NCI-H748 (cell line): ENCODE measurements around the gene TAF1B.

ENCODE experiments used
- DNase-seq: peaks from one replicate; lab custom pipeline; 2025; ENCODE audit not compliant: unreplicated experiment; lab: John Stamatoyannopoulos, UW

The TAF1B gene

GRCh38 chr2:9937968-9938367, 94.7 kb downstream of the TAF1B start:
- DNase-seq: no peak

DNA sequence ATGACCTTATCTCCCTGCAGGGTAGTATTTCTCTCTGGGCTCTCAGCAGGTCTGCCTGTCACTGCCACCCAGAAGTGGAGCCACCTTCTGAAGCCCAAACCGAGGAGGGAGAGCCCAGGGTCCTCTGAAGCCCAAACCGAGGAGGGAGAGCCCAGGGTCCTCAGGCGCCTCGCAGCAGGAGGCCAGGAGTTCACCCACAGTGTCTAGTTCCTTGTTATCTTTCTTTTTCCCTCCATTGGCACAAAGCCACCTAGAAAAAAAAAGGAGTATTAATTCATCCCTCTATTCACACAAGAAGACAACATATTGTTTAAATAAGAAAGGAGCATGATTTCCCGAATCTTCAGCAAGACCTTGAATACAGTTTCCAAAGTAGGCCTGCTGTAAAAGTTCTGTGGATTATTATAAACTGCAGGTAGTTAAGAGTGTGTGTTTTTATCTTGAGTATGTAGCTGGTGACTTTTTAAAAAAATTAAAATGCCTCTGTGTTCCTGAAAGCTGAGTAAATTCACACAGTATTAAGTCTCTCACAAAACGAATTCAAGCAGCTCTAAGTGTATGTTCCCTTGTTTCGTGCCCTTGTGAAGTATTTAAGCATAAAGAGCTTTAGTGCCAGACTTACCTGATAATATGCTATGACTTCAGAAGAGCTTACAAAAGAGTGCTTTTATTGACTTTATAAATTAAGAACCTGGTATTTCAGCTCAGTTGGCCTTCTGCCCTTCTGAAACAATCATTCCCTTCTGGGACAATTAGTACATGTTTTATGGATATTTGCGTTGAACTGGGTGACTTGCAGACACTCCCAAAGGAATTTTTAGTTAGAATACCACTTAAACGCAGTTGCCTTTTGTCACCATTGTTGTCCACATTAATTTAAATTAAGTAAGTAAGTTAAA, 96.6 kb downstream of the TAF1B start:
- no peak for DNase-seq

DNA sequence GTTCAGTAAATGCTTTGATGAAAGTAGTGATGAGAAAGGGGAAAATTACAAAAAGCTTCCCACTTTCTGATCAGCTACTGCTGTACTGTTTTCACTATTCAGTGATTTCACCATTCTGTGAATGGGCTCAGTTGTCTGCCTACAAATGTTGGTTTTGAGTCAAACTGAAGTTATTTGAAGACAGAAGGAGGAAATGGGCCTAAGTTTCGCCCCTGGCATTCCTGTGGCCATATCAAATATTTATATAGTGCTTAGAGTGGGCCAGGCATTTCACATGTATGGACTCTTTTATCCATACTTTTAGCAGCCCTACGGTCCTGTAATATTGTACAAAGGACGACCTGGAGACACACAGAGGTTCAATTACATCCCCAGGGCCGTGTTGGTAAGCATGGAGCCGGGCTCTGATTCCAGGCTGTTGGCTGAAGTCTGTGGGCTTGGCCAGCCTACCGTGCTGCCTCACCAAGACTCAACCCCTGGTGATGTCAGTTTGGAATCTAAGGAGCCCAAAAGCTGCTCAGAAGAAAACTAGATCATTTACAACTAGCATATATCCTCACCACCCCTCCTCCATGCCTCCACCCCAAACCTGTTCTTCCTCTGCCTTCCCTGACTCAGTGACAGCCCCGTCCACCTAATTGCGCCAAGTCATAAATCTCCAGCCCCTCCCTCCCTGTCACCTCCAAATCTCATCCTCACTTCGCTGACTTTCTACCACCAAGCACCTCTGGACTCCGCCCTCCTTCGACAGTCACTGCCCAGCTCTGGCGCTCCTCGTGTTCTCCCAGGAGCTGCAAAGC, 98.1 kb downstream of the TAF1B start:
- peak; percentile 16 for DNase-seq

- DNase-seq: no peak
These were observed 98.7 kb downstream of the TAF1B start for GRCh38 chr2:9941996-9942390.

- peak; percentile 25 for DNase-seq
These were observed 101.1 kb downstream of the TAF1B start for GRCh38 chr2:9944330-9944758.

GRCh38 chr2:9945596-9945995, 102.3 kb downstream of the TAF1B start:
- DNase-seq: no peak

DNA sequence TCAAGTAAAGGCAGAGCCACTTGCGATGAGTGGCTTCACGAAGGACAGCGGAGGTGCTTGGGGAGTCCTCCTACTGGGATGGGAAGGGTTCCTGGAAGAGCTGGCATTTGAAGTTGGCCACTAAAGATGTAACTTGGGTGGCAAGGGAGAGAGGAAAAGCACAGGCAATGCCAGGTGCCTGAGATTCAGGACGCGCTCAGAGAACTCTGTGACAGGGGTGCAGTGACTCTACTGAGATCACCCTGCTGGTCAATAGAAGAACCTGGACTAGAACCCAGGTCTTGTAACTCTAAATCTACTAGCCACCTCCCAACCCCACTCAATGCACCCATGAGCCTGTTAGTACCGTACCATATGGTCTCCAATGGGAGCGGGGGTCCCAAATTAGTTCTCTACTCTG, 102.8 kb downstream of the TAF1B start:
- no peak for DNase-seq

DNA sequence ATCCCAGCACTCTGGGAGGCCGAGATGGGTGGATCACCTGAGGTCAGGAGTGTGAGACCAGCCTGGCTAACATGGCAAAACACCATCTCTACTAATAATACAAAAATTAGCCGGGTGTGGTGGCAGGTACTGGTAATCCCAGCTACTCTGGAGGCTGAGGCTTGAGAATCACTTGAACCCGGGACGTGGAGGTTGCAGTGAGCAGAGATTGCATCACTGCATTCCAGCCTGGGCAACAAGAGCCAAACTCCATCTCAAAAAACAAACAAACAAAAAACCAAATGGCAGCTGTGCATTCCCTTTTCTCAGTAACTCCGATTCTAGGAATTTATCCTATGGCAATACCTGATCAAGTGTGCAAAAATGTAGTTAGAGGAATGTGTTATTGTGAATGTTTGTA, 103.5 kb downstream of the TAF1B start:
- DNase-seq: no peak

DNA sequence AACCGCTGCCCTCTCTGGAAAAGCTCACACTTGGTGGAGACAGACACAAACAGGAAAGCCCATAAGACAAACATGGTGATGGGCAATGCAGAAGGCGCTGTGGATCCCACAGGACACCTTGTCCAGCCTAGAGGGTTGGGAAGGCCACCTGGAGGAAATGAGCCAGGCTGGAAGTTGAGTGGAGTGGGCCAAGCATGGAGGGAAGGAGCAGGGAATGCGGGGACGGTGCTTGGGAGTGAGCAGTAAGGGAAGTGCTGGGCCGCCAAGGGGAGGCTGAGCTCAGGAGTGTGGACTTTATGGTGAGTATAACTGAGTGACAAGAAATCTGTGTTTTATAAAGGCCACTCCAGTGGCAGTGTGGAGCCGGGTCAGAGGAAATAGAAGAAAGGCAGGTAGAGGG, 105.4 kb downstream of the TAF1B start:
- no peak for DNase-seq

GRCh38 chr2:9949239-9949991, 106.1 kb downstream of the TAF1B start:
- DNase-seq: no peak

DNA sequence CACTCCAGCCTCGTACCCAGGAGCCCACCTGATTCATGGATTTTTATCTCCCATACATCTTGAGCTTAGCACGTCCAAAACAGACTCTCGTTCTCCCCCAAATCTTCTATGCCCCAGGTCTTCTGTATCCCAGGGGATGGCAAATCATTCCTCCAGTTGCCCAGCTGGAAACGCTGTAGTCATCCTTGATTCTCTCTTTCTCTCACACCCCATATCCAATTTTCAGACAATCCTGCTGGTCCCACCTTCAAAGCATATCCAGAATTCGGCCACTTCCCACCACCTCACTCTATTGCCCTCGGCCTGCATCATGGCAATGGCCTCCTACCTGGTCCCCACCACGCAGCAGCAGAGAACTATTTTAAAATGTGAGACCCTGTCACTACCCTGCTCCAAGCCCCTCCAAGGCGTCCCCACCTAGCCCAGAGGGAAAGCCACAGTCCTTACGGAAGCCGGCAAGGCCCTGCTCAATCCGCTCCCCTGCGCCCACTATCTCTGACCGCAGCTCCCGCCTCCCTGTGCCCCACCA, 106.8 kb downstream of the TAF1B start:
- DNase-seq: no peak

DNA sequence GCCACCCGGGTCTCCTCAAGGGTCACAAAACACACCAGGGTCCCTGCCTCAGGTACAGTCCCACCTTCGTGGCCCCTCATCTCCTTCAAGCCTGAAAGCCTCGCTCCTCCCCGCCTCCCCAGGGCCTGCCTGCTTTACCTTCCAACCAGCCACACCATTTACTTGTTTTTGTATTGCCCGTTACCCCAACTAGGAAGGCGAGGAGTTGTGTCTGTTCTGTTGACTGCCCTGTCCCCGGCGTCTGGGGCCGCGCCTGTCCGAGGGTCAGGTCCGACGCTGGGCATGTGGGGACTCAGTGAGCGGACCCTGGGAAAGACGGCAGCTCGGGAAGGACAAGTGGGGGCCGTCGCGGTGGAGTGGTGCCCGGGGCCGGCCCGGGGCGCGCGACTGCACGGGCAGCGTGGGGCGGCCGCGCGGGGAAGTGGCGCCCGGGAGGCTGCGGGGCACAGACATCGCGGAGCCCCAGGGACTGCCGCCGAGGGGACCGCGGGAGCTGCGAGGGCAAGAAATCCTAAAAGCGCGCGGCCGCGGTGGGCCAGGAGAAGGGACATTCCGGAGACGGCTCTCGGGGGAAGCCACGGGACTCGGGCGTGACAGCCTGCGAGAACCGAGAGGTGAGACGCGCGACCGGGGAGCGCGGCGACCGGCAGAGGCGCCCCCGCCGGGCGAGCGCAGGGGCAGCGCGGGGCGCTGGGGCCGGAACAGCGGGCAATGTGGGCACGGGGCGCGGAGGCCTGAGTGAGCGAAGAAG, 107.4 kb downstream of the TAF1B start:
- peak; percentile 77 for DNase-seq

GRCh38 chr2:9951272-9951521, 107.9 kb downstream of the TAF1B start:
- DNase-seq: no peak

DNA sequence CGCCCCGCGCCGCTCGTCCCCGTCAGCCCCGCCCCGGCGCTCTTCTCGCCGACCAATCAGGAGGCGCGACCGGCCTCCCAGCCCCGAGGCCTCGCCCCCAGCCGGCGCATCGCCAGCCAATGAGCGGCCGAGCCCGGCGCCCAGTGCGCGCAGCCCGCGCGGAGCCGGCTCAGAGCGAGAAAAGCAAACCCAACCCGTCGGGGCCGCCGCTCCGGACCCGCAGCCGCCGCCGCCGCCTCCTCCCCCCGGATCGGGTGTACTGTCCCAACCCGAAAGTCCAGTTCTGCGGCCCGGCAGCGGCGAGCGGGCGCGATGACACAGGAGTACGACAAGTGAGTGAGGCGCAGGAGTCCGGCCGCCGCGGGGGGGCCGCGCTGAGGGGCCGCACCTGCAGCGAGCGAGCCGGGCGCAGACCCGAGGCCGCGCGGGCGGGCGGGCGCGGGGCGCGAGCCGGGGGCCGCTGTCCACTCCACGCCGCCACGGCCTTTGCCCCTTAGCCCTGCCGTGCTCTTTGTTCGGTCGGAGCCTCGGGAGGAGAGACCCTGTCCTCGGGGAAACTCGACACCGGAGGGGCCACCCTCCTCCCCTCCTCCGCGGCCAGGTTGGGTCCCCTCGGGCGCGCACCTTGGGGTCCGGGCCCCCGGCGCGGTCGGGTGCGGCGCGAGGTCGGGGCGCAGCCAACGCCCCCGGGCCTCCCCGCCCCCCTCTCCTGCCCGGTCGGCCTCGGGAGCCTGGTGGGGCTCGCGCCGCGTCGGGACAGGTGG, 108.4 kb downstream of the TAF1B start, which contains the start of gene GRHL1:
Gene GRHL1 (plus strand): TSS at position 172 of the 764 bp plus-strand sequence. CDS start 141 bp downstream, at position 313.
- peak; percentile 95 for DNase-seq

DNA sequence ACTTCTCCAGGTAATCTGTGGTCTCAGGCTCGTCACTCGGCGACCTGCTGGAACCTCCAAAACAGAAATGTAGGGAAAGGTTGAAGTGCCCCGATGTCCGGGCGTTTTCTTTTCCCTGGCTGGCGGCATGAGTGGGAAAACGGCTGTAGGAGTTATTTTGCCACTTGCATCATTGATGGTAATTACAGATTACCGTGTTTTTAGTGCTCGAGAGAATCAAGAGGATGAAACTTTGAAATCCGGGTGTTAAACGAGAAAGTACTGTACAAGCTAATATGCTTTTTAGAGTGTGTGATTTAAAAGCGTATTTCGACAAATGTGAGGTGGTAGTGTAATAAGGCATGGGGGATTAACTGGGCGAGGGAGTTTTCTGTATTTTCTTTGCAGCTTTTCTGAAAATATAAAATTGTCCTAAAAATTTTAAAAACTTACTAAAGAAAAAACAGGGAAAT, 109.0 kb downstream of the TAF1B start:
- peak; percentile 42 for DNase-seq

- peak; percentile 27 for DNase-seq
These were observed 109.7 kb downstream of the TAF1B start for GRCh38 chr2:9952856-9953503.

- DNase-seq: no peak
These were observed 110.9 kb downstream of the TAF1B start for GRCh38 chr2:9954136-9954535.

GRCh38 chr2:9958057-9958456, 114.8 kb downstream of the TAF1B start:
- no peak for DNase-seq

DNA sequence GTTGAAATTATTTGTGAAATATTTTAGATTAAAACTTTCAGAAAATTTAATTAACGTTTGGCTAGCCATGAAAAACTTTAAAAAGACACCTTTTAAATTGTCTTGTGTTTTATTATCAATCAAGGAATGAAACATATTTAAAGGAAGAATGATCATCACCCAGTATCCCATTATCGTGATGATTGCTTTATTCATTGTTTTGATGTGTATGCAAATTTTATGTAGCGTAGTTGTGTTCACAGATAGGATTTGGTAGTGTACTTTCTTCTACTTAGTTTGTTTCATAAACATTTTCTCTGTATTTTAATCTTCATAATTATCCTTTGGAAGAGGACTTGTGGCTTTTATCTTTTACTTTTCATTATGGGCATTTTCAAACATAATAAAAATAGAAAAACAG, 116.0 kb downstream of the TAF1B start:
- no peak for DNase-seq
